ENCODE data around the gene MYL5.
A peak's percentile ranks its signal among the peaks of the same experiment; 100 is the strongest.

MYL5 gene

GRCh38 chr4:708631-708933 lies 34.2 kb downstream of the MYL5 start:
- no peak for DNase-seq

GRCh38 chr4:709348-709747 lies 35.0 kb downstream of the MYL5 start:
- no peak for DNase-seq

- no peak for DNase-seq
Observed at GRCh38 chr4:710116-710515, 35.8 kb downstream of the MYL5 start.

GRCh38 chr4:710916-711315 lies 36.6 kb downstream of the MYL5 start:
- DNase-seq = no peak

DNA sequence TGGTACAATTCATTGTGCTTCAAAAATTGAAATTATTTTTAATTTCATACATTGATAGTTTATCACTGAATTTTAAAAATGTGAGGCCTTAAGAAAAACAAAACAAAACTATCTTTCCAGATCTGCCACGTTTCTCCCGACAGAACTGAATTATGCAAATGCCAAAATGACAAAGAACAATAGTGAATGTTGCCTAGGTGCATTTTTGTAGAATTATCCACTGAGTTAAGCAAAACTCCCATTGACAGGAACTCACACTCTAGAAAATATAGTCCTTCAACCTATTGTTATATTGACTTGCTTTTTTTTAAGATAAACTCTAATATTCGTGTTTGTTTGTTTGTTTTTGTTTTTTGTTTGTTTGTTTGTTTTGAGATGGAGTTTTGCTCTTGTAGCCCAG lies 37.8 kb downstream of the MYL5 start:
- no peak for DNase-seq

- DNase-seq = no peak
Observed at GRCh38 chr4:712916-713632, 38.7 kb downstream of the MYL5 start.

DNA sequence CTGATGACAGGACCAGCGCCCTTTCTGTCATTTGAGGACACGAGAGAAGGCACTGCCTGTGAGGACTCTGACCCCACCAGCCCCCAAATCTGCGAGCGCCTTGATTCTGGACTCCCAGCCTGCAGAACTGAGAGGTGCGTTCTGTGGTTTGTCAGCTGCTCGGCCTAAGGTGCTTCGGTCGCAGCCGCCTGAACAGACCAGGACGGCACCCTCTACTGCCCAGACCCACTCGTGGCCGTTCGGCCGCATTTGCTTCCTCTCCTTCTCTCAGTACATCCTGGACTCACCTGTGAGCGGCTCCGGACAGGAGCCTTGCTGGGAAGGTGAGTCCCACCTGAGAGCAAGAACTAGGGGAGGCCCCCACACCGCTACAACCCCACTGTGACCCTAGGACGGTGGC lies 39.7 kb downstream of the MYL5 start:
- DNase-seq = no peak

DNA sequence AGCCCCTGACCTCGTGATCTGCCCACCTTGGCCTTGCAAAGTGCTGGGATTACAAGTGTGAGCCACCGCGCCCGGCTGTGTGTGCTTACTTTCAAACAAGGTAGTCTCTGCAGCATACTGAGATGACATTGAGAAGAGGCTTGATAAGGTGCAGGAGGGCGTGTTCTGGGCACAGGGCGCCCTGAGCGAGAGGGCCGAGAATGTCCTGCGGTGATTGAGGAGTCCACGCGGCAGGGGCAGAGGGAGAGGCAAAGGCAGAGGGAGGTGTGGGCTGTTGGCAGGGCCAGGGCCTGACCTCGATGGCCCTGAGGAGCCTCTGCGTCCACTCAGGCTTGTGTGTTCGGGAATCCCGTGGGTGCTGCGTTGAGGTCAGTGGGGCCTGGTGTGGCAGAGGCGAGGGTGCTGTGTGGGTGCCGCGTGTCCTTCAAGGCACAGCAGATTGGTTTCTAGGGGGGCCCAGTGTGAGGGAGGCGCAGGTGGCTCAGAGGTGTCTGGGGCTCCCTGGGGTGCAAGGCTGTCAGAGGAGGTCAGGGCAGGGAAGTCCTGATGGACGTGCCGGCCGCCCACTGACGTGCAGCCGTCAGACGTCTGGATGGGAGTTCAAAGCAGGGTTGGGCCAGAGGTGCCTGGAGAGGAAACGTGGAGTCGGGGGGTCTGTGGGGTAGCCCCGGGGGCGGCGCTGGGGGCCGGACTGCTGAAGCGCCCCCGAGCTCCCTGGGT lies 43.4 kb downstream of the MYL5 start:
- no peak for DNase-seq

DNA sequence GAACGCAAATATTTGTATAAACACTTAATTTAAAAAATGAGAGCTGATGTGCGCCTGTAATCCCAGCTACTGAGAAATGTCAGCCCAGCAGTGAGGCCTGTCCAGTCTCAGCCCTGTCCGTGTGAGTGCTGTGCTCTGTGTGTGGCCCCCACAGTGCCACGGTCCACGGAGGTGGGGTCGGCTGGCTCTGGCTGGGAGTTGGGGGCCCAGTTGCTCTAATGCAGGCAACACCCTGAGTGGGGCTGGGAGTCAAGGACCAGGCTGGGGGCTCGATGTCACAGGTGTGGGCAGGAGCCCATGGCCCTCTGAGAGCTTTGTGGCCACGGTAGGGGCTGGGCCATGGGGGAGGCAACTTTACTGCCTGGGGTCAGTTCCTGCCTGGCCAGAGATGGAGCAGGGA lies 44.1 kb downstream of the MYL5 start:
- DNase-seq = no peak

- no peak for DNase-seq
Observed at GRCh38 chr4:720111-720860, 45.9 kb downstream of the MYL5 start.

DNA sequence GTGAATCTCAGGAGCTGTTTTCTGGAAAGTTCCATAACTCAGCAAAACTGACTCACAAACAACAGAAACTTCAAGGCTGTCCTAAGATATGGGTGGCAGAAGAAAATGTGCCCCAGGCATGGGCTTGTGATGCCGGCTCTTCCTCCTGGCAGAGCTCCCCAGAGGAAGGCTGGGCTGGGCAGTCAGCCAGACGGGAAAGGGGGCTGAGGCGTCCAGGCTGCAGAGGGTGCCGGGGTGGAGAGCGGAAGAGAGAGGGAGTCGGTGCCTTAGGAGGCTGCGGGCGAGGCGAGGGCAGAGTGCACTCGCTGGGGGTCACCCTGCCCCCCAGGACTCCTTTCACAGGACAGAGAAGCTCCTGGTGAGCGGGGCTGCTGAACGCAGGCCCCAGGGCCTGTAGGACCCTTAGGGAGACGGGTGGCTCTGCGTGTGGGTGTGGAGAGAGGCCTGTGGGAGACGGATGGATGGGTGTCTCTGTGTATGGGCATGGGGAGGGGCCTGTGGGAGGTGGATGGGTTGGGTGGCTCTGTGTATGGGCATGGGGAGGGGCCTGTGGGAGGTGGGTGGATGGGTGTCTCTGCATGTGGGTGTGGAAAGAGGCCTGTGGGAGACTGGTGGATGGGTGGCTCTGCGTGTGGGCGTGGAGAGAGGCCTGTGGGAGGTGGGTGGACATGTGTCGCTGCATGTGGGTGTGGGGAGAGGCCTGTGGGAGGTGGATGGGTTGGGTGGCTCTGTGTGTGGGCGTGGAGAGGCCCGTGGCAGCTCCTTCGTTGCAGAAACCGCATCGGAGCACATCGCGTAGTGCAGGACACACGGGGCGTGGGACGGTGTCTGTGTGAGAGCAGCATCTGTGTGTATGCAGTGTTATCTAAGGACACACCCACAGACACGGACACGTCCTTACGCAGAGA lies 47.2 kb downstream of the MYL5 start:
- DNase-seq = peak; percentile 58

- DNase-seq = no peak
Observed at GRCh38 chr4:722169-722725, 47.9 kb downstream of the MYL5 start.

DNA sequence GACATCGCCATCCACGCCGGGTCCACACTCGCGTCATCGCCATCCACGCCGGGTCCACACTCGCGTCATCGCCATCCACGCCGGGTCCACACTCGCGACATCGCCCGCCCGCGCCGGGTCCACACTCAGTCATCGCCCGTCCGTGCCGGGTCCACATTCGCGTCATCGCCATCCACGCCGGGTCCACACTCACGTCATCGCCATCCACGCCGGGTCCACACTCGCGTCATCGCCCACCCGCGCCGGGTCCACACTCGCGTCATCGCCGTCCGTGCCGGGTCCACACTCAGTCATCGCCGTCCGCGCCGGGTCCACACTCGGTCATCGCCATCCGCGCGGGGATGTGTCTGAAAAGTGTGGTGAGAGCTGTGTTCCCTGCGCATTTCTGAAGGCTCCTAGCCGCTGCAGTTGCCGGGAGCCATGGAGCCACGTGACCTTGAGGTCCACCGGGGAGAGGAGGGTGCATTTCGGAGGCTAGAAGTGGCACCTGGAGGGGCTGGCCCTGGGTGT lies 48.6 kb downstream of the MYL5 start:
- no peak for DNase-seq

- no peak for DNase-seq
Observed at GRCh38 chr4:723751-724530, 49.6 kb downstream of the MYL5 start.

DNA sequence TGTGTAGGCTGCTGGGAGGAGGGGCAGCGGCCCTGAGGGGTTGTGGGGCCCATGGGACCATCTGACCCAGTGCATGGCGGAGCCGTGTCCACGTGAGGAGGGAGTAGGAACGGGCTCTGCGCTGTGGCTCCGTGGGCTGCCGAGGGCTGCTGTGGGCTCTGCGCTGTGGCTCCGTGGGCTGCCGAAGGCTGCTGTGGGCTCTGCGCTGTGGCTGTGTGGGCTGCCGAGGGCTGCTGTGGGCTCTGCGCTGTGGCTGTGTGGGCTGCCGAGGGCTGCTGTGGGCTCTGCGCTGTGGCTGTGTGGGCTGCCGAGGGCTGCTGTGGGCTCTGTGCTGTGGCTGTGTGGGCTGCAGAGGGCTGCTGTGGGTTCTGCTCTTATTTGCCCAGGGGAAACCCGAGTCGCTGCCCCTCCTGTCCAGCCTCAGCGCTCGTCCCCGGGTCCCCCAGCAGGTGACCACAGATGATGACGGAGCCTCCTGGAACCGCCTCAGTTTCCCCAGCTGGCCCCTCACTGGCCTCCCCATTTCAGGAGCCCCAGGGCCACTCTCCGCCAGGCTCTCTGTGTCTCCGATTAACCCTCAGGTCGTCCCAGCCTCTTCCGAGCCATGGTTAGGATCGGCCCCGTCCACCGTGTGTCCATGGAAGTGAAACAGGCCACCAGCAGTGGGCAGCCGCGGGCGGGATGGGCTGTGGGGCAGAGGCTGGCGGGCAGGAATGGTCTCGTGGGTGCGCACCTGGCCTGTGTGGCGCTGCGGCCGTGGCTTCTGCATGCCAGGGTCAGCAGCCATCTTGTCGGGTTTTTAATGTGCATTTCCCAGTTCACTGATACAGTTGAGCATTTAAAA lies 51.3 kb downstream of the MYL5 start:
- DNase-seq = no peak

DNA sequence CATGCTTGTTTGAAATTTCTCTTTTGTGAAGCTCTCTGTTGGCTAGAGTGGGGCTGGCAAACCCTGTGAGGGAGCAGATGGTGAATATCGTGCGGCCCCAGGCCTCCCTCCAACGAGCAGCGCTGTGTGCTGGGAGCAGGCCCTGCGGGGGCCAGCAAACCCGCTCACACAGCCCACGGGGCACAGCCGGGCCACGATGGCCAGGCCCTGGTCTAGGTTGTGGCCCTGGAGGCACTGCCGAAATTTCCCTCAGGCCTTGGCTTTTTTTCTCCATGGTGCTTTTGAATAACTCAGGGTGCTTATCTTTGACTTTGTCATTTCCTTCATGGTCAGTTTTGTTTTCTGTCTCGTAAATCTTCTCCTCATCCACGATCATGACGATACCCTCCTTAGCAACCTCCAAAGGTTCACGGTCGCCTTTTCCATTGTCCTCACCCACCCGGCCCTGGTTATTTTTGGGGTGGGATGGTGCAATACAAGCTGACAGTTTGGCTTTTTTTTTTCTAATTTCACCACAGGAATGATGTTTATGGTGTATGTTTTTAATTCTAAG lies 52.0 kb downstream of the MYL5 start:
- DNase-seq = no peak

GRCh38 chr4:726838-727237 lies 52.5 kb downstream of the MYL5 start:
- DNase-seq = no peak

DNA sequence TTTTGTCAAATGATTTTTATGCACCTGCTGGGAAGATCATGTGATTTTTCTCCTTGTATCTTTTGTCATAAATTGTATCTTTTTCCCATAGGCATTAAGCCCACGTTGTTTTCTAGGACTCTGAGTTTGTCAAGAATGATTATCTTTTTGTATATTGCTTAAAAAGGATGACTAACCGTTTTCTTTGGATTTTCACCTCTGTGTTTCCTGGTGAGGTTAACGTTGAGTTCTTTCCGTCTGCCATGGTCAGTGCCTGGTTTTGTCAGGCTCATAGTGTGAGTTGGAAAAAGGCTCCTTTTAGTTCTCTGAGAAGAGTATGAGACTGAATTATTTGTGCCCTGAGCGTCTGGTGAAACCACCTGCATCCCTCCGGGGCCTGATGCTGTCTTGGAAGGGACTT lies 53.2 kb downstream of the MYL5 start:
- DNase-seq = no peak

GRCh38 chr4:729336-730315 lies 55.3 kb downstream of the MYL5 start:
- no peak for DNase-seq
